GM08714 (cell line): Measurements from ENCODE around the gene TSR1.
"Not testable (repeated sequence)": the region's sequence is repeated elsewhere in the genome, so short reads cannot be mapped to it uniquely, and the experiment has no call there.

Source experiments
- H3K4me3 ChIP-seq: fragments of 200-500 bp; sonication (Bioruptor generic); 2 replicates; pipeline ENCODE4 v1.5.1; 2014; ENCODE audit warnings: mild to moderate bottlenecking, low read length, inconsistent platforms
- ZNF274 ChIP-seq: IDR thresholded peaks from 2 replicates; pipeline ENCODE4 v1.6.1; 2012; ENCODE audit warnings: mild to moderate bottlenecking, low read depth, low read length

The TSR1 gene

DNA sequence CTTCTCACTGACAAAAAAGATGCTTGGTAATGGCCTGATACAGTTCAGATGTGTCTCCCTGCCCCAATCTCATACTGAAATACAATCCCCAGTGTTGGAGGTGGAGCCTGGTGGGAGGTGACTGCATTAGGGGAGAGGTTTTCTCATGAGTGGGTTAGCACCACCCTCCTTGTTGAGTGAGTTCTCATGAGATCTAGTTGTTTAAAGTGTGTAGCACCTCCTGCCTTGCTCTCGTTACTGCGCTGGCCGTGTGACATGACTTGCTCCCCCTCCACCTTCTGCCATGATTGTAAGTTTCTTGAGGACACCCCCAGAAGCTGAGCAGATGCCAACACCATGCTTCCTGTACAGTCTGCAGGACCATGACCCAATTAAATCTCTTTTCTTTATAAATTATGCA lies 5.0 kb downstream of the TSR1 start:
- H3K4me3 ChIP-seq: no peak overlapping the region

GRCh38 chr17:2323629-2324314 lies 12.5 kb downstream of the TSR1 start:
- no peak for TF ChIP-seq ZNF274
- no peak overlapping the region for H3K4me3 ChIP-seq

More for the DNA sequence above, 5.0 kb downstream of the TSR1 start:
- no peak for TF ChIP-seq ZNF274

- no peak for TF ChIP-seq ZNF274
- H3K4me3 ChIP-seq: no peak overlapping the region
Observed at GRCh38 chr17:2321399-2321798, 14.9 kb downstream of the TSR1 start.

- H3K4me3 ChIP-seq: no peak overlapping the region
- no peak for TF ChIP-seq ZNF274
Observed at GRCh38 chr17:2319051-2319450, 17.2 kb downstream of the TSR1 start.

DNA sequence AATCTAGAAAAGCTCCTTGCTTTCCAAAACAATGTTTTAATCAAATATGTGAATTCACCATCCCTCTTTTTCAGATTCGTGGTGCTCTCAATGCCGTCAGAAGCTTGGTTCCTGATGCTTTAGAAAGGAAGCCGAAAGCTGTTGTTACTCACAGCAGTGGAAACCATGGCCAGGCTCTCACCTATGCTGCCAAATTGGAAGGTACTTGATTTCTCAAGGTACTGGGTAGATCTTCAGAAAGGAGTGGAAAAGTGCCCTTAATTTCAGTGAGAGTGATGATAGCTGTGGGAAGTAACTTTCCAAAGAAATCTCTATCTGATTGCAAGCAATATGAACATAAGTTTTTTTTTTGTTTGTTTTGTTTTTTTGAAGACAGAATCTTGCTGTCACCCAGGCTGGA lies 18.5 kb downstream of the TSR1 start:
- no peak overlapping the region for H3K4me3 ChIP-seq
- TF ChIP-seq ZNF274: no peak

DNA sequence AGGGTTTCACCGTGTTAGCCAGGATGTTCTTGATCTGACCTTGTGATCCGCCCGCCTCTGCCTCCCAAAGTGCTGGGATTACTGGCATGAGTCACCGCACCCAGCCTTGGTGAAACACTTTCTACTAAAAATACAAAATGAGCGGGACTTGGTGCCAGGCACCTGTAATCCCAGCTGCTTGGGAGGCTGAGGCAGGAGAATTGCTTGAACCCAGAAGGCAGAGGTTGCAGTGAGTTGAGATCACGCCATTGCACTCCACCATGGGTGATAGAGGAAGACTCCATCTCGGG lies 19.4 kb downstream of the TSR1 start:
- not testable (repeated sequence) for H3K4me3 ChIP-seq

- TF ChIP-seq ZNF274: no peak
- H3K4me3 ChIP-seq: no peak overlapping the region
Observed at GRCh38 chr17:2312736-2313135, 23.5 kb downstream of the TSR1 start.

GRCh38 chr17:2309338-2310154 lies 26.7 kb downstream of the TSR1 start:
- no peak overlapping the region for H3K4me3 ChIP-seq
- no peak for TF ChIP-seq ZNF274

DNA sequence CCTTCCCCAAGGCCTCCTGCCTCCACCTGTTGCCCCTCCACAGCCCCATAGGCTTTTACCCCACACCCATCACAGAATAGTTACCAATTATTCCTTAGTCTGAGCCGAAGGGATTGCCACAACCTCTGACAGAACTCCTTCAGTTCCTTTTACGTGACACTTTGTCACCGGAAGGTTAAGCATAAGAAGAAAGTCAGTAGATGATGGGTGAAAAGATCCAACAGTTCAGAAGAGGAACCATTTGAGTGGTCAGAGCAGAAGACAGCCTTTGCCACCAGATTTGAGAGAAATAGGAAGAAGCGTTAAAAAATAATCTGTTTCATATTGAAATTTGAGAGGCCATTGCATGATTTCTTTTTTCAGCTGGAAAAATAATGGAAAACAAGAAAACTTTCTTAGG lies 31.3 kb downstream of the TSR1 start:
- no peak overlapping the region; the same call in 1 of the 2 replicates for H3K4me3 ChIP-seq
- no peak for TF ChIP-seq ZNF274

- peak within 1 kb of the TSS; percentile 90 for H3K4me3 ChIP-seq
- TF ChIP-seq ZNF274: no peak
Observed at GRCh38 chr17:2303204-2304188, 32.8 kb downstream of the TSR1 start, which contains the start of the genes SMG6 and SRR. TSS of gene SMG6 (minus strand) at chr17:2303785. CDS start at chr17:2303720, 65 bp downstream. TSS of gene SRR (plus strand) at chr17:2303950. CDS start at chr17:2315561, 11,611 bp downstream.

GRCh38 chr17:2302778-2303203 lies 33.5 kb downstream of the TSR1 start:
- H3K4me3 ChIP-seq: peak overlapping the region; percentile 85
- no peak for TF ChIP-seq ZNF274

- TF ChIP-seq ZNF274: no peak
- H3K4me3 ChIP-seq: no peak overlapping the region
Observed at GRCh38 chr17:2299756-2300155, 36.5 kb downstream of the TSR1 start.

DNA sequence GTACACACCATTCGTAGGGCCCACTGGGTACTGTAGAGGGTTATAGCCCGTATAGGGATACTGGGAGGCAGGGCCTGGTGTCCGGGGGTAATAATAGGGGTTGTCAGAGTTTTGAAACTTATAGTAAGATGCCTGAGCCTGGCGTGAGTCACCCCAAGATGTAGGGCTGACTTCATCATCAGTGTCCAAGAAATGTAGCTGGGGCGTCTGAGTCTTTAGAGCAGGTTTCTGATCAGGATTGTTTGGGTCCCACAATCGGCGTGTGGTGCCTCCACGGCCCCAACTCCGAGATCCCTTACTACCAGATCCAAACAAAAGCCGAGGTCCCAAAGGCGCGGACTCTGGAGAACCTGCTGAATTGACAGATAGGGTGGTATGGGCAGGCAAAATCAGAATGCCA lies 37.1 kb downstream of the TSR1 start:
- H3K4me3 ChIP-seq: no peak overlapping the region
- no peak for TF ChIP-seq ZNF274

DNA sequence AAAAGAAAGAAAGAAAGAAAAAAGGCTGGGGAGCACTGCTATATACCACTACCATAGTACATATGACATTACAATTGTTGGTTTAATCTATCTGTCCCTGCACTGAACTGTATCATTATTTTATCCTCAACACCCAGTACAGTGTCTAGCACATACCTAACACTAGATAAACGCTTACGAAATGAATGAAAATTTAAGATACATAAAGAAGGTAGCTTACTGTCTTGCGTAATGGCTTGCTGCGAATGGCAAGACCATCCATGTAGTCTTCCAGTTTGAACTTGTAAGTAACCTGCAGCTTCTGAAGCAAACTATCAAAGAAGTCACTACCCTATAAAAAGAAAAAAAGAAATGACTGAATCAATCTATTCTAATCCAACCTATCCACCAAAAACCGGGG lies 39.2 kb downstream of the TSR1 start:
- no peak overlapping the region for H3K4me3 ChIP-seq
- no peak for TF ChIP-seq ZNF274
